ENCODE data around the gene MRPL33. TPM values are rescaled to one million over a fixed set of nuclear protein-coding genes. Genes with fewer than 3 reads are reported as not detected.

The MRPL33 gene
- polyA plus RNA-seq, 1 donor = 126 TPM

DNA sequence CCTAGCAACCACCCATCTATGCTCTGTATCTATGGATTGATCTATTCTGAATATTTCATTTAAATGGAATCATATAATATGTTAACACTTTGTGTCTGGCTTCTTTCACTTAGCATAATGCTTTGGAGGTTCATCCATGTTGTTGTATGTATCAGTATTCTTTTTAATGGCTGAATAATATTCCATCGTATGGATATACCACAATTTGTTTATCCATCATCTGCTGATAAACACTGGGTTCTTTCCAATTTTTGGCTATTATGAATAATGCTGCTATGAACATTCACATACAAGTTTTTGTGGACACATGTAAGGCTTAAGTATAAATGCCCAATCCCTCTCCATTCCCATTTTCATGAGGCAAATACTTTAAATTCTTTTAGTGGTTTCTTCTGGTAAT, 52.9 kb downstream of the MRPL33 start:
- H3K27me3 ChIP-seq (ENCODE audit: control insufficient read depth, insufficient read depth, low read length) = no peaks in the 10 kb centered on the region
- DNase-seq = no peak
- H3K4me1 ChIP-seq (ENCODE audit: control insufficient read depth, insufficient read depth, low read length) = peaks cover 15% of the 10 kb centered on the region
- no CpG with 5 or more reads among the region's 1 CpG for WGBS (ENCODE audit: insufficient coverage, low lambda C conversion rate)
- no peak overlapping the region for H3K4me3 ChIP-seq (ENCODE audit: low read length)
- H3K9me3 ChIP-seq (ENCODE audit: control insufficient read depth, low read depth, low read length) = no peaks in the 10 kb centered on the region
- H3K36me3 ChIP-seq (ENCODE audit: control insufficient read depth, insufficient read depth, low read length) = peaks cover 5% of the 10 kb centered on the region
- no peak overlapping the region for H3K27ac ChIP-seq (ENCODE audit: low read length)

DNA sequence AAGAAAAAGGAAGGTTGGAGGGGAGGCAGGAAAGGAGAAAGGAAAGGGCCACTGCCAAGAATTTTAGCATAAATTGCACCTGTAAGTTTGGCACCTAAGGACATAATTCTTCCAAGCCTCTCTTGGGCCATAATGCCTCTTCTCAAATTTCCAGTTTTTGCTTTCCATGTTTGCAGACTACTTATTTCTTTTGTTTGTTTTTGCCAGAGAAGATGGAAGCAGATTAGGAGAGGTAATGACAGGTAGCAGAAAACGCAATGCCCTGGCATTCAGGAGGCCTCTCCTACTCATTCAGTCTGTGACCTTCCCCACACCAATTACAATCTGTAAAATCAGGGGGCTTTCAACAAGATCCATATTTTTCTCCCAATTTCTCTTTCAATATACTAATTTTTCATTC, 56.8 kb downstream of the MRPL33 start:
- DNase-seq = no peak
- H3K4me1 ChIP-seq (ENCODE audit: control insufficient read depth, insufficient read depth, low read length) = no peaks in the 10 kb centered on the region
- H3K4me3 ChIP-seq (ENCODE audit: low read length) = no peak overlapping the region
- peaks cover 21% of the 10 kb centered on the region for H3K36me3 ChIP-seq (ENCODE audit: control insufficient read depth, insufficient read depth, low read length)
- 57% methylated on average over 1 of the region's 1 CpG for WGBS (ENCODE audit: insufficient coverage, low lambda C conversion rate)
- H3K9me3 ChIP-seq (ENCODE audit: control insufficient read depth, low read depth, low read length) = no peaks in the 10 kb centered on the region
- no peak overlapping the region for H3K27ac ChIP-seq (ENCODE audit: low read length)
- H3K27me3 ChIP-seq (ENCODE audit: control insufficient read depth, insufficient read depth, low read length) = no peaks in the 10 kb centered on the region

Other genes starting within 250 kb of the MRPL33 start
- gene ZNF512, start 188.7 kb upstream of the MRPL33 start, polyA plus RNA-seq = 36.7 TPM
- gene CCDC121, start 142.7 kb upstream of the MRPL33 start, polyA plus RNA-seq = 5.4 TPM
- 41.5 TPM for gene GPN1, start 142.7 kb upstream of the MRPL33 start, polyA plus RNA-seq
- gene SUPT7L, start 108.1 kb upstream of the MRPL33 start, polyA plus RNA-seq = 49.6 TPM
- gene SLC4A1AP, start 107.8 kb upstream of the MRPL33 start, polyA plus RNA-seq = 23.5 TPM
- gene RBKS, start 118.7 kb downstream of the MRPL33 start, polyA plus RNA-seq = 30.4 TPM
- gene BABAM2, start 119.0 kb downstream of the MRPL33 start, polyA plus RNA-seq = 32.0 TPM

Measured in large intestine (tissue), 3 donors.